ENCODE measurements around the gene HS3ST3A1.
"Not testable (repeated sequence)": the region's sequence is repeated elsewhere in the genome, so short reads cannot be mapped to it uniquely, and the experiment has no call there.

Gene HS3ST3A1

GRCh38 chr17:13498184-13498583 lies 103.5 kb downstream of the HS3ST3A1 start:
- DNase-seq (ENCODE audit: low spot score) = no peak
- ChIA-PET POLR2A (ENCODE audit: low non-redundant PET) (no interaction called here), CTCF (no interaction called here)
- no peak overlapping the region for H3K27ac ChIP-seq
- no peak for TF ChIP-seq CTCF (conservative IDR thresholded peaks at IDR 0.05; ENCODE audit: low read depth)

DNA sequence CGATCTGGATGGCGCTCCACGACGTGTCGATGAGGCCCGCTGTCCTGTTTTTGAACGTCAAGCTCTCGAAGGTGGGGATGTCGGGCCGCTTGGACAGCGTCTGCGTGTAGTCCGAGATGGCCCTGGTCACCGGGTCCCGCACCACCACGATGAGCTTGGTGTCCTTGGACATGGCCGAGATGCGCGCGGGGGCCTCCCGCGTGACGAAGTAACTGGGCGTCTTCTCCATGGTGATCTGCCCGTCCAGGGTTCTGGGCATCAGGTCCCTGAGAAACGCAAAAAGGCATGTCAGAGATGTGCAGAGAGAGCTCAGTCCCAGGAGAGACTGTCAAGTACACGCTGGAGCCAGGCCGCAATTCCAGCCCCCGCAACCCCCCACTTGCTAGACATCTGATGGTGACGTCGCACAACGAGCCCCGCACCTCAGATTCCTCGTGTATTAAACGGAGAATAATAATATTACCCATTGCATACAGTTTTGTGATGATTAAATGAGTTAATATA lies 105.1 kb downstream of the HS3ST3A1 start:
- H3K27ac ChIP-seq; POLR2A ChIA-PET (ENCODE audit: low non-redundant PET); DNase-seq (ENCODE audit: low spot score): not testable (repeated sequence)
- CTCF ChIA-PET = interaction anchor here (0.6 kb wide), 1 partner anchor 249 kb away, joined by 3 read pairs; no protein-coding TSS in a partner anchor

DNA sequence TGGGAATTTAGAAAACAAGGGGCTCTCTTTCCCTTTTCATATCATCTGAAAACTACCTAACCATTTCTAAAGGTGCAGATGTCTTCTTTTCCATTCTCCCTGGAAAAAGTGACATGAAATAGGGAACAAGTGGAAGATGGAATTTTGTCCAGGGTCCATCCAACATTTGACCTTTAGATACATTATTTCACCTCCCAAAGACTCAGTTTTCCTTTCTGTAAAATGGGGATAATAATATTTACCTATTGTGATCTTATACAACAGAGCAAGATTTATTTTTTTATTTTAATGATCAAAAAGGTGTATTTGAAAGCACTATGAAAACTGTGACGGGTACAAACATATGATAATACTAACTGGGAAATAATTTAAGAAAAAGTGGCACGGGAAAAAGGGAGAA lies 106.3 kb downstream of the HS3ST3A1 start:
- POLR2A ChIA-PET (ENCODE audit: low non-redundant PET) = no interaction called here
- no peak overlapping the region for H3K27ac ChIP-seq
- CTCF ChIA-PET = no interaction called here
- TF ChIP-seq CTCF (conservative IDR thresholded peaks at IDR 0.05; ENCODE audit: low read depth) = no peak
- no peak for DNase-seq (ENCODE audit: low spot score)

DNA sequence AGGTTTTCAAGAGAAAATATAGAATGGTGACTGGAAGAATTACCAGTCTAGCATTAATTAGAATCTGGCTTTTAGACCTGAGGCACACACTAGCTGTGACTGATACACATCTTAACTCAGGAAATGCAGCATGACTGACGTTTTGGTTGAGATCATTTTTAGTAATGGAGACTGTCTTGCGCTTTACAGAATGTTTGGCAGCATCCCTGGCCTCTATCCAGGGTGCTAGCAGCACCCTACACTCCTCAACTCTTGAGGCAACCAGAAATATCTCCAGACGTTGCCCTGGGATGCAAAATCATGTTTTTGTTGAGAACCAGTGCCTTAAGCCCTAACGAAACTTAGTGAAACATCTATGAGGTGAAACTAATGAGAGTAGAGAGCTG lies 109.0 kb downstream of the HS3ST3A1 start:
- no peak for DNase-seq (ENCODE audit: low spot score)
- TF ChIP-seq CTCF (conservative IDR thresholded peaks at IDR 0.05; ENCODE audit: low read depth) = no peak
- ChIA-PET POLR2A (ENCODE audit: low non-redundant PET) (no interaction called here), CTCF (no interaction called here)
- no peak overlapping the region for H3K27ac ChIP-seq

GRCh38 chr17:13491916-13492736 lies 109.6 kb downstream of the HS3ST3A1 start:
- TF ChIP-seq CTCF (conservative IDR thresholded peaks at IDR 0.05; ENCODE audit: low read depth) = no peak
- no peak overlapping the region for H3K27ac ChIP-seq
- CTCF ChIA-PET = no interaction called here
- POLR2A ChIA-PET (ENCODE audit: low non-redundant PET) = no interaction called here
- DNase-seq (ENCODE audit: low spot score) = no peak

- DNase-seq (ENCODE audit: low spot score) = no peak
- CTCF ChIA-PET = no interaction called here
- no peak for TF ChIP-seq CTCF (conservative IDR thresholded peaks at IDR 0.05; ENCODE audit: low read depth)
- POLR2A ChIA-PET (ENCODE audit: low non-redundant PET) = no interaction called here
- H3K27ac ChIP-seq = no peak overlapping the region
These were observed 110.2 kb downstream of the HS3ST3A1 start for GRCh38 chr17:13491491-13491890.

- ChIA-PET POLR2A (ENCODE audit: low non-redundant PET) (no interaction called here), CTCF (no interaction called here)
- no peak for DNase-seq (ENCODE audit: low spot score)
- no peak for TF ChIP-seq CTCF (conservative IDR thresholded peaks at IDR 0.05; ENCODE audit: low read depth)
- no peak overlapping the region for H3K27ac ChIP-seq
These were observed 110.7 kb downstream of the HS3ST3A1 start for GRCh38 chr17:13490906-13491482.
